ENCODE data around the gene TOMM20. TPM values are rescaled to one million over a fixed set of nuclear protein-coding genes. Genes with fewer than 3 reads are reported as not detected.
"Not testable (repeated sequence)": the region's sequence is repeated elsewhere in the genome, so short reads cannot be mapped to it uniquely, and the experiment has no call there.

TOMM20 gene
- polyA plus RNA-seq, 1 experiment = 94.0 TPM

DNA sequence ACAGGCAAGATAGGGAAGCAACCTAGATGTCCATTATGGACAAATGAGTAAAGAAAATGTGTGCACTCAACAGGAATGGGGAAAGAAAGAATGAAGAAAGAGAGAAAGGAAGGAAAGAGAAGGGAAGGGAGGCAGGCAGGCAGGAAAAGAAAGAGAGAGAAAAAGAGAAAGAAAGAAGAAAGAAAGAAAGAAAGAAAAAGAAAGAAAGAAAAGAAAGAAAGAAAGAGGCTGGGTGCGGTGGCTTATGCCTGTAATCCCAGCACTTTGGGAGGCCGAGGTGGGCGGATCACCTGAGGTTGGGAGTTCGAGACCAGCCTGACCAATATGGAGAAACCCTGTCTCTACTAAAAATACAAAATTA lies 48.4 kb downstream of the TOMM20 start:
- not testable (repeated sequence) for H3K27ac ChIP-seq (ENCODE audit: low read depth, low read length); H3K27me3 ChIP-seq (ENCODE audit: control insufficient read depth, insufficient read depth, low read length); H3K4me3 ChIP-seq (ENCODE audit: low read depth, low read length); H3K9me3 ChIP-seq (ENCODE audit: control insufficient read depth, insufficient read depth, low read length); DNase-seq (ENCODE audit: low read depth, low spot score)
- POLR2A ChIA-PET = interaction anchor here (0.6 kb wide), 2 partner anchors 24 to 352 kb away, joined by 3 read pairs; no protein-coding TSS in a partner anchor
- CTCF ChIA-PET = interaction anchor here (0.7 to 0.8 kb wide), 2 partner anchors 109 to 484 kb away, joined by 4 to 7 read pairs; no protein-coding TSS in a partner anchor

- no peak for DNase-seq (ENCODE audit: low read depth, low spot score)
- H3K27me3 ChIP-seq (ENCODE audit: control insufficient read depth, insufficient read depth, low read length) = no peaks in the 10 kb centered on the region
- TF ChIP-seq, protein P1, sequence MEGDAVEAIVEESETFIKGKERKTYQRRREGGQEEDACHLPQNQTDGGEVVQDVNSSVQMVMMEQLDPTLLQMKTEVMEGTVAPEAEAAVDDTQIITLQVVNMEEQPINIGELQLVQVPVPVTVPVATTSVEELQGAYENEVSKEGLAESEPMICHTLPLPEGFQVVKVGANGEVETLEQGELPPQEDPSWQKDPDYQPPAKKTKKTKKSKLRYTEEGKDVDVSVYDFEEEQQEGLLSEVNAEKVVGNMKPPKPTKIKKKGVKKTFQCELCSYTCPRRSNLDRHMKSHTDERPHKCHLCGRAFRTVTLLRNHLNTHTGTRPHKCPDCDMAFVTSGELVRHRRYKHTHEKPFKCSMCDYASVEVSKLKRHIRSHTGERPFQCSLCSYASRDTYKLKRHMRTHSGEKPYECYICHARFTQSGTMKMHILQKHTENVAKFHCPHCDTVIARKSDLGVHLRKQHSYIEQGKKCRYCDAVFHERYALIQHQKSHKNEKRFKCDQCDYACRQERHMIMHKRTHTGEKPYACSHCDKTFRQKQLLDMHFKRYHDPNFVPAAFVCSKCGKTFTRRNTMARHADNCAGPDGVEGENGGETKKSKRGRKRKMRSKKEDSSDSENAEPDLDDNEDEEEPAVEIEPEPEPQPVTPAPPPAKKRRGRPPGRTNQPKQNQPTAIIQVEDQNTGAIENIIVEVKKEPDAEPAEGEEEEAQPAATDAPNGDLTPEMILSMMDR (IDR thresholded peaks at IDR 0.05; ENCODE audit: low read depth, low read length) = no peak
- CTCF ChIA-PET = interaction anchor here (0.7 to 0.8 kb wide), 2 partner anchors 108 to 483 kb away, joined by 4 to 7 read pairs; no protein-coding TSS in a partner anchor
- POLR2A ChIA-PET = interaction anchor here (0.6 kb wide), 2 partner anchors 25 to 351 kb away, joined by 3 read pairs; no protein-coding TSS in a partner anchor
- no peak overlapping the region for H3K4me3 ChIP-seq (ENCODE audit: low read depth, low read length)
- H3K9me3 ChIP-seq (ENCODE audit: control insufficient read depth, insufficient read depth, low read length) = no peaks in the 10 kb centered on the region
- H3K27ac ChIP-seq (ENCODE audit: low read depth, low read length) = peak overlapping the region; percentile 24
Observed at GRCh38 chr1:235079443-235080296, 49.0 kb downstream of the TOMM20 start.

DNA sequence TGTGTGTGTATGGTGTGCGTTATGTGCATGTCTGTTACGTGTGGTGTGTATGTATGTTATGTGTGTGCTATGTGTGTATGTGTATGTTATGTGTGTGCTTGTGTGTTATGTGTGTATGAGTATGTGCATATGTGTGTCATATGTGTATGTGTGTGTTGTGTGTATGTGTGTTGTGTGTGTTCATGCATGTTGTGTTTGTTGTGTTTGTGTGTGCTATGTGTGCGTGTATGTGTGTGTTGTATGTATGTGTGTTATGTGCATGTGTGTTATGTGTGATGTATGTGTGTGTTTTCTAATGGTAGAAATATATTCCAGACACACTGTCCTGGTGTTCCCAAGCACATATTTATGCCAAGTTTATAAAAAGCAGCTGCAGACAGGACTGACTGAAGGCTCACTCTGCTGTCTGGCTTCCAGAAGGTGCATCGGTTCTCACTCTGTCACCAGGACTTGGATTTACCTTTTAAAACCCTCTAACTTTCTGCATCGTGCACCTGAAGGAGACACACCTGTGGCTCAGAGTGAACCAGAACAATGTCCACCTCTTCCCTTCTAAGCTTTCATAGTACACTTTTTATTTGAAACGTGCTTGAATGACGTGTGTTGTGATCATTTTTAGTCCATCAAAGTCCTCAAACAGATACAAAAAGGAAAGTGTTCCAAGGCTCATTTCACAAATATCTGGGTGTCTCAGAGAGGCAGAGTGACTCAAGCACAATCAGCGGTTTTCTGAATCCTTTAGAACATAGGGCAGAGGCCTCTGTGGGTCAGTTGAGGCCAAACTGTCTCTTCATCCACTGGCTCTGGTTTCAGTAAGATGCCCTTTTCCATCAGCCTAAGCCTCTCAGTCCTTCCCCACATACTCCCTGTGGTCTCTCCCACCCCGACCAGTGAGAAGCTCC lies 49.9 kb downstream of the TOMM20 start:
- Histone ChIP-seq H3K27ac (ENCODE audit: low read depth, low read length) (peak overlapping the region; percentile 24), H3K9me3 (ENCODE audit: control insufficient read depth, insufficient read depth, low read length) (no peaks in the 10 kb centered on the region), H3K27me3 (ENCODE audit: control insufficient read depth, insufficient read depth, low read length) (no peaks in the 10 kb centered on the region), H3K4me3 (ENCODE audit: low read depth, low read length) (no peak overlapping the region)
- TF ChIP-seq, protein P1 (IDR thresholded peaks at IDR 0.05; ENCODE audit: low read depth, low read length) = no peak
- CTCF ChIA-PET = interaction anchor here (0.8 kb wide), 1 partner anchor 579 kb away, joined by 4 read pairs; no protein-coding TSS in a partner anchor
- POLR2A ChIA-PET = no interaction called here
- DNase-seq (ENCODE audit: low read depth, low spot score) = no peak

DNA sequence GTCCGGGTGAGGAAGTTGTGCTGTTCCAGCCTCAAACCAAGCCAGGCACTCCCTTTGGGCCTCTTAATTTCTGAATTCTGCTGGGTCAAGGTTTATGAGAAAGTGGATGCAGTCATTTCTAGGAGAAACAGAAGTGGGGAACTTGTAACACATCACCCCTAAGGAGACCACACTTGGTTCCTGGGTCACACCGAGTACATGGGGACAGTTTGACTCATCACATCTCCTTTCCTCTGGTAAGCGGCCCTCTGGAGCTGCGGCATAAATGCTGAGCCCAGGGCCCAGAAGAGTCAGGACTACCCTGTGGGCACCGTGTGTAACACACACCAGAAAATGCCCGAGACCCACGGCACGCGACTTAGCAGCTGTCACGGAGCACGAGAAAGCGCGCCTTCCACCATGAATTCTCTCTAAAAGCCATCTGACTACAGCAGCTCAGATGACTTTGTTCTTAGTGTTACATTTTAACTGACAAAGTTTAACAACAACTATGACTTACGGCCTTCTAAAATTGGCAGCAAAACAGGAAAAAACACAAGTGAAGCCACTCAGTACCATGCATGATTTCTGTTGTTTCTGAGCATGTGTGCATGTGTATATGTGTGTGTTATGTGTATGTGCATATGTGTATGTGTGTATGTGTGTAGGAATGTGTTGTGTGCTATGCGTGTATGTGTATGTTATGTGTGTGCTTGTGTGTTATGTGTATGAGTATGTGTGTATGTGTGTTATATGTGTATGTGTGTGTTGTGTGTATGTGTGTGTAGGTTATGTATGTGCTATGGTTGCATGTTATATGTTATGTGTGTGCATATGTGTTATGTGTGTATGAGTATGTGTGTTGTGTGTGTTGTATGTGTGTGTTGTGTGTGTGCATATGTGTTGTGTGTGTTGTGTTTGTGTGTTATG lies 50.8 kb downstream of the TOMM20 start:
- TF ChIP-seq, protein P1 (IDR thresholded peaks at IDR 0.05; ENCODE audit: low read depth, low read length) = no peak
- no peak for DNase-seq (ENCODE audit: low read depth, low spot score)
- Histone ChIP-seq H3K4me3 (ENCODE audit: low read depth, low read length) (no peak overlapping the region), H3K27ac (ENCODE audit: low read depth, low read length) (peak overlapping the region; percentile 47), H3K9me3 (ENCODE audit: control insufficient read depth, insufficient read depth, low read length) (no peaks in the 10 kb centered on the region), H3K27me3 (ENCODE audit: control insufficient read depth, insufficient read depth, low read length) (no peaks in the 10 kb centered on the region)
- ChIA-PET CTCF (no interaction called here), POLR2A (interaction anchor here (0.5 kb wide), 1 partner anchor 233 kb away, joined by 3 read pairs; no protein-coding TSS in a partner anchor)
